Measurements from ENCODE around the gene CCNYL1.
"Not testable (repeated sequence)": the region's sequence is repeated elsewhere in the genome, so short reads cannot be mapped to it uniquely, and the experiment has no call there.

CCNYL1 gene

GRCh38 chr2:207743514-207743913 lies 32.1 kb downstream of the CCNYL1 start:
- no peak for DNase-seq

GRCh38 chr2:207744050-207744449 lies 32.6 kb downstream of the CCNYL1 start:
- no peak for DNase-seq

- no peak for DNase-seq
Measured at GRCh38 chr2:207744451-207744850, 33.0 kb downstream of the CCNYL1 start.

DNA sequence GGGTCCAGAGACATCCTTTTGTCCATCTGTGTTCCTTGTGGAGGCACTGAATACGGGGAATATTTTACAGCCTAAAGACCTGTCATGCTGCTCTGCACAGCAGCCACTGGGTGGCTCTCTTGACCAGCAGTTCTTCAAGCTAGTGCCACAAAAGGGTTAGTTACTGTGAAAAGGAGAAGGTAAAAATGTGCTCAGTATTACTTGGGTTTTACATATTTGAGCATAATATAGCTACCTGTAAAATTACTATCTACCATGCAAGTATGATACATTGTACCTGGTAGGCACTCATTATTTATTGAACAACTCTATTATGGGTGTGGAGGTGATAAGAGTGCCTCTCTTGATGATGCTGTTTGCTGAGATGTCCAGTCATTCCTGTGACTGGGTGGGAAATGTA lies 34.7 kb downstream of the CCNYL1 start:
- DNase-seq = peak; percentile 71

- DNase-seq = no peak
Measured at GRCh38 chr2:207747653-207748560, 36.5 kb downstream of the CCNYL1 start.

DNA sequence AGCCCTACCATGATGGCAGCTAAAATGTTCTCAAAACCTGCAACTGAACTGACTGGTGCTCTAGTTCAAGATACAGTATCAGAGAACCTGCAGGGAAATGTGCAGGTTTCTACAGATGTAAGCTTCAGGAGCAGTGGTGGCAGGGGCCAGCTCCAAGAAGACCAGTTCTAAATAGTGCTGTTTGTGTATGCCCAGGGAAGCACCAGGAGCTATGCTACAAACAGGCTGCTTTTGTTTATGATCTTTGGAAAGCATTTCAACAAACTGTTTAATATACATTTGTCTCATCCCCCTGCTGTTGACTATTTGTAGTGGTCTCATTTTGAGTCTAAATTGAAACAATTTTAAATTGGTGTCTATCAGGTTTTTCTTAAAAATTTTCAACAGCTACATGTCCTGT lies 37.6 kb downstream of the CCNYL1 start:
- DNase-seq = no peak

GRCh38 chr2:207749873-207750272 lies 38.4 kb downstream of the CCNYL1 start:
- DNase-seq = no peak

DNA sequence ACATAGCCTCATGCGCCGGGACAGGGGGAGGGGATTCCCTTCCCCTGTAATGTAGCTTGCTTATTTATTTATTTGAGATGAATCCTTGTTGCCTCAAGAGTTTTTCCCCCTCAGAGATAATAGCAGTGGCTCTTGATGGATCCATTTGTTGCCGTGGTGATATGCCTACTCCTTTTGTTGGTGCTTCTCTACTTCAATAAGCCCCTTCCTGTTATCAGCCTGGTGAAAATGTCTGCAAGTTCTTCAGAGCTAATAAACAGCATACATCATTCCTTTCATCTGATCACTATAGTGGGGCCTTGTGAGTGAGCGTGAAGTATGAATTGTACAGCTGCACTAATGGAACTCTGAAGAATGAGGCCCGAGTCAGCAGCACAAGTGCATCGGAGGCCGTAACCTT lies 38.9 kb downstream of the CCNYL1 start:
- DNase-seq = no peak

DNA sequence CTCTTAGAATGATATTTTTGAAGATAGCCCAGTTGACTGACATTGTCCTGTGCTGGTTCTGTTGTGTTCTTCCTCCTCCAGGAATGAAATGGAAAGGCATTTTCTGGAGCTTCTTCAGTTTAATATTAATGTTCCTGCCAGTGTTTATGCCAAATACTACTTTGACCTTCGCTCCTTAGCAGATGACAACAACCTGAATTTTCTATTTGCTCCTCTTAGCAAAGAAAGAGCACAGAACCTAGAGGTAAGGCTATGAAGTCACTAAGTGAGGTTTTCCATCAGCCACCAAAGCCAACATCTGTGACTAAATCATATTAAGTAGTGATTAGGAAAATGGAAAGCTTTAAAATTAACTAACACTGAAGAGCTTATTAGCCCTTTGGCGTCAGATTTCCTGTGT lies 39.4 kb downstream of the CCNYL1 start:
- no peak for DNase-seq

DNA sequence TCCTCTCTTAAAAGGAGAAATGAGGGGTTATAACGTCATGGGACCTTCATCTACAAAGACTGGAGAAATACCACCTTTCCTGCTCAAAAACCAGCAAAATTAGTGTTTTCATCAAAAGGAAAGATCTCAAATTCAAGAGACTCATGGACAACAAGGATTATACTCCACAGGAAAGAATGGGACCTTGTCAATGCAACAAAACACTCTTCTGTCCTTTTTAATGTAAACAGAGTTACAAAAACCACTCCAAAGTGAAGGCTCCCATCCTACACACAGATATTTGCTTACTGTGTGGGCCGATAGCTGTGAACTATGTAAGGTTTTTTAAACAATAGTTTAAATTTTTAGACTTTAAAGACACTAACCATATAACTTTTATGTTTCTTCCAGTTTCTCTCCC lies 42.2 kb downstream of the CCNYL1 start:
- not testable (repeated sequence) for DNase-seq

DNA sequence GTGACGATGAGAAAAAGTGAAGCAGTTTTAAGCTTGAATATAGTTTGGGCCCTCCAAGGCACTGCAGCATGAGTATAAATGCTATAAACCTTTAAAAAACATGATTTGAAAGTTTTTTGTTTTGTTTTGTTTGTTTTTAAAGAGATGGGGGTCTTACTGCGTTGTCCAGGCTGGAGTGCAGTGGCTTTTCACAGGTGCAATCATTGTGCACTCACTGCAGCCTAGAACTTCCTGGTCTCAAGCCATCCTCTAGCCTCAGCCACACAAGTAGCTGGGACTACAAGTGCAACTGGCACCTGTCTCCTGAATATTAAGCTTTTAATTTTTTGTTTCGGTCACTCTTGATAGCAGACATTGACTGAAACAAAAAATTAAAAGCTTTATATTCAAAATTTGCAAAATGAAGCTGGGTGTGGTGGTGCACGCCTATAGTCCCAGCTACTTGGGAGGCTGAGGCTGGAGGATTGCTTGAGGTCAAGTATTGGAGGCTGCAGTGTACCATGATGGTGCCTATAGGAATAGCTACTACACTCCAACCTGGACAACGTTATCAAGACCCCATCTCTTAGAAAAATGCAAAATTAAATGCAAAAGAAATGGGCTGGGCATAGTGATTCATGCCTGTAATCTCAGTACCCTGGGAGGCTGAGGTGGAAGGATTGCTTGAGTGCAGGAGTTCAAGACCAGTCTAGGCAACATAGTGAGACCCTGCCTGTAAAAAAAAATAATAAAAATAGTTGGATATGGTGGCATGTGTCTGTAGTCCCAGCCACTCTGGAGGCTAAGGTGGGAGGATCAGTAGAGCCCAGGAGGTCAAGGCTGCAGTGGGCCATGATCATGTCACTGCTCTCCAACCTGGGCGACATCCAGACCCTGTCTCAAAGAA lies 43.3 kb downstream of the CCNYL1 start:
- no peak for DNase-seq

GRCh38 chr2:207758025-207758424 lies 46.6 kb downstream of the CCNYL1 start:
- no peak for DNase-seq

DNA sequence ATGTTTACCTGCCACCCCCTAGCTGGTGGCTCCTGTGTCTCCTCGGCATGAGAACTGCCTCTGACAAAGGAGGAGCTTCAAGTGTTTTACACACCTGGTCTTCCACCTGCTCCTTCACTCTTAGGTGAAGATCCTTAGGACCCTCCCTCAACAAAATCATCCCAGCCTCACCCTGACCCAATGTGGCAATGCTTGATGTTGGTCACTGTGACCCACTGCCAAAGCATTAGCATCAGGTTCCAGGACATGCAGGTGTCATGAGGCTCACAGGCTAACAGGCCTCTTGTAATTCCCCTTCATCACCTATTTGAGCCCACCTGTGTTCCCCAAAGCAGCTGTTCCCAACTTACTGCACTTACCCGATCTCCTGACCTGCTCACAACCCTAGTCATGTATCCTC lies 48.5 kb downstream of the CCNYL1 start:
- no peak for DNase-seq

DNA sequence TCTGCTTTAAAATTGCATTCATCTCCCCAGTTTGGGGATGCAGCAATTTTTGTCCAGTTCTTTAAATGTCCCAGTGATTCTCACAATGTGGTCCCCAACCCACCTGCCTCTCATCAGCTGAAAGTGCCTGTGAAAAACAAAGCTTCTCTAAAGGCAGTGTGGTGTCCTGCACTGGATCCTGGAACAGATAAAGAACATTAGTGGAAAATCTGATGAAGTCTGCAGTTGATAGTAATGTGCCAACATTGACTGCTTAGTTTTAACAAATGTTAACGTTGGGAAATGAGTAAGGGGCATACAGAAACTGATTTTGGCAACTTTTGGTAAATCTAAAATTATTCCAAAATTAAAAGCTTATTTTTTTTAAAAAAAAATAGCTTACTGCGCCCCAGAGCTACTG lies 49.0 kb downstream of the CCNYL1 start:
- DNase-seq = no peak

DNA sequence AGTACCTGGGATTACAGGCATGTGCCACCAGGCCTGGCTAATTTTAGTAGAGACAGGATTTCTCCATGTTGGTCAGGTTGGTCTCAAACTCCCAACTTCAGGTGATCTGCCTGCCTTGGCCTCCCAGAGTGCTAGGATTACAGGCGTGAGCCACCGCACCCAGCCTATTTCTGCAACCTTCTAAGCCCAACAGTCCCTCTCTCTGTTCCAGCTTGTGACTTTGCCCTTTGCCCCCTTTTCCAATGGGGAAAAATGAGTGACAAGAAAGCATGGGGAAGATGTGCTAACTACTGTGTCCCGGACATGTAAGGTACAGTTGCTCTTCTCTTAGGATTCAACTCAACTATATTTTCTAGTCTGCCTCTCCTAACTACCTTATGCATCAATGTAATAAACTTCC lies 50.0 kb downstream of the CCNYL1 start:
- DNase-seq = not testable (repeated sequence)

GRCh38 chr2:207762146-207762545 lies 50.7 kb downstream of the CCNYL1 start:
- DNase-seq = no peak

DNA sequence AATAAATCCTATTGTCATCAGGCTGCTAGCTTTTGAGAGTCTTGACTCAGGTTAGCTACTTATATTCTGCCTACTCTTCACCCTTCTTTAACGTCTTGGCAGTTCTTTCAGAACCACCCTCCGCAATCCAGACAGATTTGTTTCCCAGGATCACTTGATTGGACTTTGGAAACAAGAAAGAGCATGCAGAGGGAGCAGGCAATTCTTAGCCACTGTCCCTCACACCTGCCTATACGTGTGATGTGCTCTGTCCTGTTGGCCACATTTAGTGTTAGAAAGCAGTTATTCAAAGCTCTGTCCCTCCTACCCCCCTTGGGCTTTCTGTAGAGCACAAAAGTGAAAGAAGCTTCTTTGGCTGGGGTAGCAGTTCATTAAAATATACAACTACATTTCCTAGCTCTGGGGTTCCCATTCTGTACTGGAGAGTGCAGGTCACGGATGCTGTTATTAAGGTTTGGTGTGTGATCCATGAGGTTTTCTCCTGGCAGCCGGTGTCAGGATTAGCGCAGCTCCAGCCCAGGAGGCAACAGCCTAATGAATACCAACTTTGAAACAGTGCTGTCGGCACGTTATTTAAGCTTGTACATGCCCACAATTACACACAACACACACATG lies 52.0 kb downstream of the CCNYL1 start:
- DNase-seq = no peak

GRCh38 chr2:207764096-207764630 lies 52.7 kb downstream of the CCNYL1 start:
- DNase-seq = no peak

DNA sequence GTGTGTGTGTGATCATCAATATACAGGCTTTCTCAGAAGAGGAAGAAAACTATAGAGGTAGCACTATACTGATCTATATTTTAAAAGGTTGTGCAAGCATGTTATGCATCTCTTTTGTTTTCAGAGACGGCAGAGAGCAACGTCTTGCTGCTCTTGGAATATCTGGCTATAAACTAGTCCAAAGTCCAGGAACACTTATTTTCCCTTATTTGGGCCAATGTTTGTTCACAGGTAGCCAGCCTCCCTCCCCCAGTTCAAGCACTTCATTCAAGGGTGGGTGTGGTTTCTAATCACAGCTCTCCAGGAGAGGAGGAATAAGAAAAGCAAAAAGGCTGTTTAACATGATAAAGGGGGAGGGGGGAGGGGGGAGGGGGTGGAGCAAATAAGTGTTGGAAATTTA lies 54.1 kb downstream of the CCNYL1 start:
- no peak for DNase-seq

- no peak for DNase-seq
Measured at GRCh38 chr2:207766041-207766551, 54.7 kb downstream of the CCNYL1 start.

DNA sequence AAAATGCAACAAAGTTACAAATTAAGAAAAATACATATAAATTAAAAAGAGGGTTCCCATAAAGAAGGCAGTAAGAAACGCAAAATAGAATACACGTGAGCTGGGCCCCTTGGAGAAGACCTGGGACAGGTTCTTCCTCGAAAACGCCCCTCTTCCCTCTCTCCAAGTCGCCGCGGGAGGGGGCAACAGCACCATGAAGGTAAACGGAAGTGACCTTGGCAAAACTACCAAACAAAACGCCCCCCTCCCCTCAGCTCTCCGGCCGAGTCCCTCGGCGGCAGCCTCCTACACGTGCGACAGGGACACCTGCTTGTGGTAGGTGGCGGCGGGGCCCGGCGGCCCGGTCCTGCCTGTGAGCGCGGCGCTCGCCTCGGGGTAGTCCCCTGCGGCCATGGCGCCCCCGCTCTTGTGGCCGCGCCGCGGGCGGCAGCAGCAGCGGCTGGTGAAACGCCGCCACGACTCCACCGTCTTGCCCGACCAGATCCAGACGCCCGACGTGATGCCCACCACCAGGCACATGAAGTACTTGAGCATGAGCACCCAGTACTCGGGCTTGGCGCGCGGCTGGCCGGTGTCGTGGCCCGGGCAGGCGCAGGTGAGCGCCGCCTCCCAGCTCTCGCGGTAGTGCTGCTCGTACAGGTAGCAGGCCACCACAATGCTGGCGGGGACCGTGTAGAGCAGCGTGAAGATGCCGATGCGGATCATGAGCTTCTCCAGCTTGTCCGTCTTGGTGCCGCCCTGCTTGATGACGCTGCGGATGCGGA lies 55.4 kb downstream of the CCNYL1 start:
- no peak for DNase-seq
